GM18951 (cell line): ENCODE data around the gene KRT71.

Experiments used
- POLR2A ChIP-seq: IDR thresholded peaks from 4 replicates; pipeline ENCODE4 v1.6.1; 2011; ENCODE audit warnings: mild to moderate bottlenecking; ENCODE audit not compliant: insufficient read length, insufficient read depth; ENCODE audit errors: extremely low read depth
- in situ Hi-C: fragments of 300-500 bp; cut with MboI; formaldehyde crosslinking; loops from one replicate; pipeline ENCODE4 v1.12.0; 2022; ENCODE audit warnings: low sequenced_read_pairs, mixed read lengths, inconsistent platforms; ENCODE audit not compliant: unreplicated experiment

KRT71 gene

GRCh38 chr12:52529417-52529816, 23.5 kb downstream of the KRT71 start:
- TF ChIP-seq POLR2A: no peak
- in situ Hi-C loops: no loop called here

DNA sequence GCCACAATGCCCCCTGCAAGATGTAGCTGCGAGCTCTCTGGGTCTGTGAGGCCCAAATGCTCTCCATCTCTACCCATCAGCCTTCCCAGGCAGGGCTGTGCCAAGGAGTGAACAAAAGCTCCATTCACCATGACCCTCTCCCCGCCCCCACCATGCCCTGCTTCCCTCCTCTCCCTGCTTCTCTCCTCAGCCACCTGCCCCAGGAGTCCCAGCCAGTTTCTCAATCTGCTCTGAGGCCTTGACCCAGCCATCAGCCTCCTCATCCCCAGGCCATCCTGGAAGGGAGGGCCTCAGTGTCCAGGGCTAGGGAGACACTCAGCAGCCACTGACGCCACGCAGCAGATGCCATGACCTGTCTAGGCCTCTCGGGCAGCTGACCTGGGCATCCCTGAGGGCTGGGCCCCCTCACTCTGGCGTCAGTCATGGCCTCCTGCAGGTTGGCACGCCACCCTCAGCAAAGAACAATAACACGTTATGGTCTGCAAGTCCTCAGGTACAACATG, 24.3 kb downstream of the KRT71 start:
- in situ Hi-C loops: no loop called here
- TF ChIP-seq POLR2A: no peak

DNA sequence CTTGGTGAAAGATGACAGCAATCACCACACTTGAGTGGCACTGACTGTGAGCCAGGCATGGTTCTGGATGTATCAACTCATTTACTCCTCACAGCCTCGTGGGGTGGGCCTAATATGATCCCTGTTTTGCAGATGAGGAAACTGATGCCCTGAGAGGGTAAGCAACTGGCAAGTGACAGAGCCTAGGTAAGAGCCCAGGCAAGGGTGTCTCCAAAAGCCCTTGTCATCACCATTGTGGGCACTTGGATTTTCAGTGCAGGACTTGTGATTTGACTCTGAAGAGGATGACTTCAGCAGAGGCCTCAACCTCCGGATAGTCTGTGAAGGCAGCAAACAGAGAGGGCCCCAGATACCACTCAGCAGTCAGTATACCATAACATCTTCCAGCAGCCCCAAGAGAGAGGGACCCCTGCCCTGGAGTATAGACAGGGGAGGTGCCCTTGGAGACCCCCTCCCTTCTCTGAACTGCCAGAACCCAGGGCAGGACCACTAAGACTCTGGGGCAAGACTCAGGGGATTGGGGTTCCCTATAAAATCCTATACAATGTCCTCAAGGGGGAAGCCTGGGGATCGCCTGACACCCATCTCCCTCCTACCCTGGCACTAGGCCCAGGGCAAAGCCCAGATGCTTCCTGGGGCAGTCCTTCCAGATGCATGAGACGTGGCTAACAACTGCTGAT, 25.7 kb downstream of the KRT71 start:
- in situ Hi-C loops: no loop called here
- no peak for TF ChIP-seq POLR2A

DNA sequence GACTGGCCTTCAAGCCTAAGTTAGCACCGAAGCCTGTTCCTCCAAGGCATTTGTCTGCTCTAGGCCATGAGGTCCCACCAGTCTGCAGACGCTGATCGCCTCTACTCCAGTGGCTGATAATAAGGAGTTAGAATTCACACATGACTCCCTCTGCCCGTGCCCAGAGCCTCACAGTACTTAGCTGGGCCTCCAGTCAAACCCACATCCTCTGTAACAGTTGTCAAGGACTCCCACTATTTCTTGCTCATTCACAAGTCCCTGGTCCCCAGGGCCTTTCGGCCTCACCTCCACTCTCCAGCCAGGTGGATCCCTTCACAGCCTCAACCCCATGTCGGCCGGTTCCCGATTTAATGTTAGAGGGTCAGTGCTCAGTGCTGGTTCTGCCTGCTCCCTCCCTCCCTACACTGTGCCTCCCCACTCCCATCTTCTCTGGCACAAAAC, 26.4 kb downstream of the KRT71 start:
- in situ Hi-C loops: no loop called here

DNA sequence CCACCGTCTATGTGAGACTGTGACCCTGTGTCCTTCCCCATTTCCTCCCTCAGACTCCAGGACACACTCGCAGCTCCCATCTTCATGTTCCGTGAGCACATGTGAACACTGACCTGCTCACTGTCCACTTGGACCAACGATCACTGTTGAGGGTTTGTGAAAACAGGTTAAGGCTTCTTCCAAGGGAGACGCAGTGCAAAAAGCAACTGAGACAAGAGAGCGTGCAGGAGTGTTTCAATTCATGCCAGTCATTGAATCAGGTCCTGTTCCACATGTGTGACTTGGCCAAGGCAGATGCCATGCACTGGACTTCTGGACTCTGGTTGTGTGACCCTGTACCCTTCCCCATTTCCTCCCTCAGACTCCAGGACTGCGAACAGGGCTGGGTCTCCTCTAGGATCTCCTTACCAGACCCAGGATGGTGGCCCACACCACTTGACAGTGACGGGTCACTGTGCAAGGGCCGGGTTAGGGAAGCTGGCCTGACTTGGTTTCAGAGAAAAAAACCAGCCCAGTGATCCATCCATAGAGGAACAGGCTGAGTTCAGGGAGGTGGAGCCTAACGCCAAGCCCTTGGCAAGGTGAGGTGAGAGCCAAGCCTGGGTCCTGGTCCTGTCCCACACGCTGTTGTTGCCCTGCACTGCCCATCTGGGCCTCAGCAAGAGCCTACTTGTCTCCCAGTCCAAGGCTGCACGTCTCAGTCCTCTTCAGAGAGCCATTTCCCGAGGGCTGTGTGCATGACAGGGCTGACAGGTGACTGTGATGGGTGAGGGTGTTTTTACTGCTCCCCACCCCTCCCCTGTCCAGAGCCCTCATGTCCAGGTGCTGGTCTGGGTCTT, 27.1 kb downstream of the KRT71 start:
- no peak for TF ChIP-seq POLR2A
- in situ Hi-C loops: no loop called here

More for the DNA sequence above, 26.4 kb downstream of the KRT71 start:
- no peak for TF ChIP-seq POLR2A

DNA sequence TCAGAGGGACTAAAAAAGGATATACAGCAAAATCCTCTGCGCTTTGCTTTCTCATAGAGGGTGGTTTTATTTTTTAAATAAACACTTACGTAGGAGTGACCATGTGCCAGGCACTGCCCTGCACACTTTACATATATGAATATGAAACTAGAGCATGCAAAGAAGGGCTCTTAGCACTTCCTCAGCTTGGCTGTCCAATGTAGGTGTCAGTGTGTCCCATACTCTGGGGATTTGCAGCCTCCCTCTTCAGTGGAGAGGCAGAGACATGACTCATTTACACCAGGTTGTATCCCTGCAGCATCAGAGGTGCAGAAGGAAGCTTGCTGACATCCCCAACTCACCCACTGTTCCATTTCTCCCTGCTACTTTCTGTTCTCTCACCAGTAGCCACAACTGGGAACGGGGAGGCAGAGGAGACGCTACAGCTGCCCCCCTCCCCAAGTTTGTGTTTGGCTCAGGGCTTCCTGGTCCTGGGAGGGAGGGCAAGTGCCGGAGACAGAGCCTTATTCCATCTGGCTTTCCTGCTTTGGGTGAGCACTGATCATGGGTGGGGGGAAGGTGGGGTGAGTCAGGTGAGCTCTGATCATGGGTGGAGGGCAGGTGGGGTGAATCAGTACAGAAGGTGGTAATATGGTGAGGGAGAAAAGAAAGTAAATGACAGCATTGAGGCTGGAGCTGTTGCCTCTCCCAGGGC, 27.9 kb downstream of the KRT71 start:
- in situ Hi-C loops: no loop called here
- no peak for TF ChIP-seq POLR2A

DNA sequence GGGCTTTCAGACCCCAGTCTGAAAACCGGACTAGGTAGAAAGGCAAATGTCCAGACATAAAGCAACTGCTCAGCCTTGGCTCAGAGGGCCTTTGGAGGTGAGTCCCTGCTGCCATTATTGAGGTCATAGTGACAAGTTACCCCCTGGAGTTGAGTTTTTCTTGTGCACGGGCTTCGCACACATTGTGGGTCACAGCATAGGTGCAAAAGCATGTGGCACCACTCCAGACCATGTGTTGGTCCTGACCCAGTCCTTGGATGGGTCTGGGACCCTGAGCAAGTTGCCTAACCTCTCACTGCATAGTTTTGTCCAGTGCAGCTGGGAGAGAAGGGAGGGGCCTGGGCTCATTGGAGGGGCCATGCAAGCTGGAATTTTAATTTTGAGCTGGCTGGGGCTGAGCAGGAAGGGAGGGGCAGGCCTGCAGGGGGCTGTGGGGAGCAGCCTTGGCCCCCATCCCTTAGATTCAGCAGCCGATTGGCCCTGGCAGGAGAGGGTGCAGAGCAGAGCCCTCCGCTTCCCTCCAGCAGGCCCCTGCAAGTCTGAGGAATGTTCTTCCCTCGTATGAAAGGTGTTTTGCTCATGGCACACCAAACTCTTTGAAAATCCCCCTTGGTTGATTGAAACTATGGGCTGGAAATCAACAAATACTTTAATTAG, 28.6 kb downstream of the KRT71 start:
- in situ Hi-C loops: no loop called here

DNA sequence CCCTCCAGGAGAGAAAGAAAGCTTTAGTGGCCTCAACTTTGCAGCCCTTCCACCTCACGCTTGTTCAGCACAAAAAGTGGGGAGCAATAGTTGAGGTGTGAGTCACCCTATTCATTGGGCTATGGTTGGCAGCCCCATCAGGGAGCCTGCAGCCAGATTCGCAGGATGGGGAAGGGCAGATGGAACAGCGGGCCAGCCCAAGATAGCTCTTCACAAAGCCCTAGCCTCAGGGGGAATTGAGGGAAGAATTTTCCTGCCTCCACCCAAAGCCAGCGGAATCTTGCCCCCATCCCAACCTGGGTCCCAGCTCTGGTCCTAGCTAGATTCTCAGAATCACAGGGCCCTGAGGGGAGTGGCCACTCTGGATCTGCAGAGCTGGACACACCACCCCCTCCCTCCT, 29.1 kb downstream of the KRT71 start:
- TF ChIP-seq POLR2A: no peak
- in situ Hi-C loops: no loop called here

More for the DNA sequence above, 28.6 kb downstream of the KRT71 start:
- no peak for TF ChIP-seq POLR2A

- no peak for TF ChIP-seq POLR2A
- in situ Hi-C loops: no loop called here
Observed at GRCh38 chr12:52522346-52523011, 30.5 kb downstream of the KRT71 start.

DNA sequence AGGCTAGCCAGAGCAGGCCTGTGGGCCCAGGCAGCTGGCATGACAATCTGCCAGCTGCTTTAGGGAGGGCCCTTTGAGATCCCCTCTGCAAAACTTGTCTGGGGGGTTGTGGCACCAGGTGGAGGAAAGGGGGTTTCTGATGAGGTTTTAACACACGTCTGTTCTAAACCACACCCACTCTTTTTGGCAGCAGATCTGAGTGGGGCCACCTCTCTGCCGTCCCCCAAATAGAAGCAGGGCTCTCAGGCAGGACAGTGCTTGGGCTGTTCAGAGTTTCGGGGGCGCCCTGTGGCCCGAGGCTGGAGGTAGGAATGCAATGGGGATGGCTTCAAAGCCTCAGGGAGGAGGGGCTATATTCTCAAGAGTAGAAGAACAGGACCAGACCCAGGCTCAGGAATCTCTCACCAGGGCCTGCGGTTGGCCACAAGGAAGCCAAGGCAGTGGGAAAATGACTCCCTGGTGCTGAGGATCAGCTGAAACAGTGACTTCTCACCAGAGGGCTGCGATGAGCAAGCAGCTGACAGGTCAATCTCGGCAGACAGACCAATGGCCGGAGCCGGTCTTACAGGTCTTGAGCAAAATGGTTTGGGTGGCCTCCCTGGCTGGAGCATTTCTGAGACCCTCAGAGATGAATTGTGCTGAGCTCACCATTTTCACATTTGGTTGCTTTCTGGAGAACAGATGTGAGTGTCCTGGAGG, 31.2 kb downstream of the KRT71 start:
- in situ Hi-C loops: no loop called here
- TF ChIP-seq POLR2A: no peak

DNA sequence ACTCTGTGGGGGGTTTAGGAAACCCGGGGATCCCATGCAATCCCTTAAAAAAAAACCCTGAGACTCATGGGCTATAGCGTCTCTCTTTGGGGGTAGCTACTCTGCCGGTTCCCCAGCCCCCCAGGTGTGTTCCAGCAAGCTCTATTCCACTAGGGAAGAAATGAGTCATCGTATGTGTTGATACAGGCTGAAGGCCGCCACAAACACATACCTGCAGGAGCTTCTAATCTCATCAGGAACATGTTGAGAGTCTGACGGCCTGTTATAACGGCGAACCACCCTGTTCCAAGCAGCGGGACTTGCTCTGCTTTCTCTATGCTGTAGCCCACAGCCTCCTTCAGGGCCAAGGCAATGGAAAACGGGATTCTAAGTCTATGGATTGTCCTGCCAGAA, 31.8 kb downstream of the KRT71 start:
- TF ChIP-seq POLR2A: no peak
- in situ Hi-C loops: no loop called here
